ENCODE data around the gene NRG2.

NRG2 gene

GRCh38 chr5:140018096-140018481 is 25.0 kb downstream of the NRG2 start:
- H3K9ac ChIP-seq (ENCODE audit: low read length), result no peak overlapping the region
- H3K4me1 ChIP-seq (ENCODE audit: control insufficient read depth, insufficient read depth, low read length), result peaks cover 23% of the 10 kb centered on the region
- no peaks in the 10 kb centered on the region for H3K27me3 ChIP-seq (ENCODE audit: control insufficient read depth, insufficient read depth, low read length)
- no peak overlapping the region for H3K27ac ChIP-seq (ENCODE audit: low read depth, low read length)
- no peak overlapping the region for H3K4me3 ChIP-seq (ENCODE audit: low read length)
- no peaks in the 10 kb centered on the region for H3K36me3 ChIP-seq (ENCODE audit: control insufficient read depth, insufficient read depth, low read length)

DNA sequence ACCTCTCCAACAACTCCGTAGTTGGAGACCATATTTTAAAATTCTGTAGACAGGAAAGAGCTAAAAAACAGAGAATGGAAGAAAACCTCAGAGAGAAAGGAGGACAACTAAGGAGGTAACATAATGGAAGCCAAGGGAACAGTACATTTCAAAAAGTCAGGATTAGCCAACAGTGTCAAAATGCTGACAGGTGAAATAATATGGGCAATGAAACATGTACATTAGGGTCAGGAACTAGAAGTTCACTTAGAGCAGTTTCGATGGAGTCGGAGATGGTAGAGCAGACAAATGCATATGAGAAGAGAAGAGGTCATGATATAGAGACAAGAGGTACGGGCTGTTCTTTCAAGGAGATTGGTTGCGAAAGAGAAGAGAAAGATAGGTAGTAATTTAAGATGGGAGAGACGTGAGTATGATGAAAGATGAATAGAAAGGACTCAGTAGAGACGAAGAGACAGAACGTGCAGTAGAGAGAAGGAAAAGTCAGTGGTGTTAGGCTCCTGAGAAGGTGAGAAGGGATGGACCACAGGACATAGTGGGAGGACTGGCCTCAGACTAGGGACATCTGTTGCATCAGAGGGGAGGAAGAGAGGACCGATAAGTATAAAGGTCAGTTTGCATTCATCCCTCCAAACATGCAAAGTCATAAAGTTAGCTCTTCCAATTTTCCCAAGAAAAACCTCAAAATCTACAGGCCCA is 25.6 kb downstream of the NRG2 start:
- Histone ChIP-seq H3K36me3 (ENCODE audit: control insufficient read depth, insufficient read depth, low read length) (no peaks in the 10 kb centered on the region), H3K27me3 (ENCODE audit: control insufficient read depth, insufficient read depth, low read length) (no peaks in the 10 kb centered on the region), H3K4me1 (ENCODE audit: control insufficient read depth, insufficient read depth, low read length) (peaks cover 23% of the 10 kb centered on the region), H3K4me3 (ENCODE audit: low read length) (no peak overlapping the region), H3K9ac (ENCODE audit: low read length) (no peak overlapping the region), H3K27ac (ENCODE audit: low read depth, low read length) (no peak overlapping the region)

DNA sequence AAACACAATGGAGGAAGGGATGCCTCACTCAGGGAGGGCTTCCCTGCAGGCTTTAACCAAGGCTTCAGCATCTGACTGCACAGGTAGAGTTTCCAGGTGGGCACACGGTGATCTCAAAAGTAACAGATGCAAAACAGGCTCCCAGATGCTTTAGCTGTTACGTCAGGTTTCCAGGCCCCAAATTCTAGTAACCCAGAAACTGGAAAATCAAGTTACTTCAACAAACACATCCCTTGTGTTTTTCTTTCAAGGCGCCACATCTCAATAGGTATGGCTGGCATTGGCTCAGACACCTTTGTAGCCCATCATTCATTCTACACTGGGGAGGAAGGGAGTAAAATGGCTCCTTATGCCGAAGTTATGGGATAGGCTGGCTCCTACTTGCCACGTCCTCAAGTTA is 27.4 kb downstream of the NRG2 start:
- Histone ChIP-seq H3K36me3 (ENCODE audit: control insufficient read depth, insufficient read depth, low read length) (no peaks in the 10 kb centered on the region), H3K27me3 (ENCODE audit: control insufficient read depth, insufficient read depth, low read length) (no peaks in the 10 kb centered on the region), H3K4me1 (ENCODE audit: control insufficient read depth, insufficient read depth, low read length) (peaks cover 7% of the 10 kb centered on the region), H3K4me3 (ENCODE audit: low read length) (no peak overlapping the region), H3K27ac (ENCODE audit: low read depth, low read length) (no peak overlapping the region), H3K9ac (ENCODE audit: low read length) (no peak overlapping the region)

GRCh38 chr5:140014751-140015150 is 28.3 kb downstream of the NRG2 start:
- H3K4me1 ChIP-seq (ENCODE audit: control insufficient read depth, insufficient read depth, low read length), result no peaks in the 10 kb centered on the region
- no peak overlapping the region for H3K9ac ChIP-seq (ENCODE audit: low read length)
- H3K27ac ChIP-seq (ENCODE audit: low read depth, low read length), result no peak overlapping the region
- no peaks in the 10 kb centered on the region for H3K36me3 ChIP-seq (ENCODE audit: control insufficient read depth, insufficient read depth, low read length)
- H3K27me3 ChIP-seq (ENCODE audit: control insufficient read depth, insufficient read depth, low read length), result no peaks in the 10 kb centered on the region
- no peak overlapping the region for H3K4me3 ChIP-seq (ENCODE audit: low read length)

DNA sequence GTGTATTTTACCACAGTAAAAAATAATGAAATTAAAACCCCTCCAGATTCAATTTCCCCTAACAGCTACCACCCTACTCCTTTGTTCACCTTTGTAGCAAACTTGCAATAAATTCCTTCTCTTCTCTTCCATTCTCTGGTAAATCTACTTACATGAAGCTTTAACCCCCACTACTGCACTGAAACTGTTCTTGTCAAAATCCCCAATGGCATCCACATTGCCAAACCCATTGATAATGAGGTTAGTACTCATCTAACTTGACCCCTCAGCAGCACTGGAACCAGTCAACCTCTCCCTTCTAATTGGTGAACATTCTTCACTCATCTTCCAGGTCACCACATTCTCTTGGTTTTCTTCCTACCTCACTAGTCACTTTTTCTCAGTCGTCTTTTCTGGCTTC is 29.6 kb downstream of the NRG2 start:
- no peak overlapping the region for H3K9ac ChIP-seq (ENCODE audit: low read length)
- no peaks in the 10 kb centered on the region for H3K36me3 ChIP-seq (ENCODE audit: control insufficient read depth, insufficient read depth, low read length)
- no peaks in the 10 kb centered on the region for H3K4me1 ChIP-seq (ENCODE audit: control insufficient read depth, insufficient read depth, low read length)
- H3K4me3 ChIP-seq (ENCODE audit: low read length), result no peak overlapping the region
- no peak overlapping the region for H3K27ac ChIP-seq (ENCODE audit: low read depth, low read length)
- H3K27me3 ChIP-seq (ENCODE audit: control insufficient read depth, insufficient read depth, low read length), result no peaks in the 10 kb centered on the region

DNA sequence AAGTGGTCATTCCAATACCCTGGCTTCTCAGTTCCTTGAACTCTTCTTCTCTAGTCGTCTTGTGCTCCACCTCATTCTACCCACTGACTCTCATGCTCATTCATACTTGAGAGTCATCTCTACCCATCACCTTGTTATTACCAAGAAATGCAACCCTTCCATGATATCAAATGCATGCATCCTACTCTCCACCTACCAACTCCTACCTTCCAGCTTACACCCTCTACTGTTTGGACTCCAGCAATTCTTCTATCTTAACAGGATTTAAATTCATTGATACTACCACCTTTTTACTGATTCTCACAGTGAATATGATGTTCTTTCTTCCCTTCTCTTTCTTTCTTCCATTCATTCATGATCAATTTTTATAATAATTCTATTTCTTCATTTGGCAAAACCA is 30.7 kb downstream of the NRG2 start:
- Histone ChIP-seq H3K9ac (ENCODE audit: low read length) (no peak overlapping the region), H3K4me3 (ENCODE audit: low read length) (no peak overlapping the region), H3K27me3 (ENCODE audit: control insufficient read depth, insufficient read depth, low read length) (no peaks in the 10 kb centered on the region), H3K27ac (ENCODE audit: low read depth, low read length) (no peak overlapping the region), H3K36me3 (ENCODE audit: control insufficient read depth, insufficient read depth, low read length) (no peaks in the 10 kb centered on the region), H3K4me1 (ENCODE audit: control insufficient read depth, insufficient read depth, low read length) (no peaks in the 10 kb centered on the region)

- H3K36me3 ChIP-seq (ENCODE audit: control insufficient read depth, insufficient read depth, low read length), result no peaks in the 10 kb centered on the region
Observed at GRCh38 chr5:140011297-140011802, 31.7 kb downstream of the NRG2 start.

GRCh38 chr5:140010798-140011197 is 32.3 kb downstream of the NRG2 start:
- no peaks in the 10 kb centered on the region for H3K4me1 ChIP-seq (ENCODE audit: control insufficient read depth, insufficient read depth, low read length)
- H3K27me3 ChIP-seq (ENCODE audit: control insufficient read depth, insufficient read depth, low read length), result no peaks in the 10 kb centered on the region
- no peak overlapping the region for H3K9ac ChIP-seq (ENCODE audit: low read length)
- H3K36me3 ChIP-seq (ENCODE audit: control insufficient read depth, insufficient read depth, low read length), result no peaks in the 10 kb centered on the region
- no peak overlapping the region for H3K27ac ChIP-seq (ENCODE audit: low read depth, low read length)
- no peak overlapping the region for H3K4me3 ChIP-seq (ENCODE audit: low read length)

More at GRCh38 chr5:140011297-140011802, 31.7 kb downstream of the NRG2 start:
- Histone ChIP-seq H3K27ac (ENCODE audit: low read depth, low read length) (no peak overlapping the region), H3K4me1 (ENCODE audit: control insufficient read depth, insufficient read depth, low read length) (no peaks in the 10 kb centered on the region), H3K27me3 (ENCODE audit: control insufficient read depth, insufficient read depth, low read length) (no peaks in the 10 kb centered on the region), H3K9ac (ENCODE audit: low read length) (no peak overlapping the region), H3K4me3 (ENCODE audit: low read length) (no peak overlapping the region)

GRCh38 chr5:140007311-140007710 is 35.8 kb downstream of the NRG2 start:
- Histone ChIP-seq H3K27ac (ENCODE audit: low read depth, low read length) (no peak overlapping the region), H3K27me3 (ENCODE audit: control insufficient read depth, insufficient read depth, low read length) (no peaks in the 10 kb centered on the region), H3K4me1 (ENCODE audit: control insufficient read depth, insufficient read depth, low read length) (peaks cover 10% of the 10 kb centered on the region), H3K9ac (ENCODE audit: low read length) (no peak overlapping the region), H3K36me3 (ENCODE audit: control insufficient read depth, insufficient read depth, low read length) (no peaks in the 10 kb centered on the region), H3K4me3 (ENCODE audit: low read length) (no peak overlapping the region)

- Histone ChIP-seq H3K27ac (ENCODE audit: low read depth, low read length) (no peak overlapping the region), H3K27me3 (ENCODE audit: control insufficient read depth, insufficient read depth, low read length) (no peaks in the 10 kb centered on the region), H3K4me3 (ENCODE audit: low read length) (no peak overlapping the region), H3K9ac (ENCODE audit: low read length) (no peak overlapping the region), H3K4me1 (ENCODE audit: control insufficient read depth, insufficient read depth, low read length) (peaks cover 10% of the 10 kb centered on the region), H3K36me3 (ENCODE audit: control insufficient read depth, insufficient read depth, low read length) (no peaks in the 10 kb centered on the region)
Observed at GRCh38 chr5:140005145-140005591, 37.9 kb downstream of the NRG2 start.

DNA sequence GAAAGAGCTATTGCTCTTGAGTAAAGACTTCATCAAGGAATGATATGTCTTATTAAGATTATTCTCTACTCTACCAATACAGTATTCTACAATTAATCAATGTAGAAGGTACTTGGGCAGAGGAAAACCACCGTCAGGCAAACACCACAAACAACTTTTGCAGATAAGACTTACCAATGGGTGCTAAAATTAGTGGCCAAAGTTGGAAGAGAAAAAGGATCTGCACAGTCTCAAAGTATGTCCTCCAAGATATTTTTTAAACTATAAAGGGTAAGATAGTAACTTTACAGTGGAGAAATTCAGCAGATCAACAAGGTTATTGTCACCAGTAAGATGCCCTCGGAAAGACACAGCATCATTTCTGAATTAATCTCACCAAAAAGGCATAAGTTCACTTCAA is 38.9 kb downstream of the NRG2 start:
- Histone ChIP-seq H3K4me3 (ENCODE audit: low read length) (no peak overlapping the region), H3K27me3 (ENCODE audit: control insufficient read depth, insufficient read depth, low read length) (no peaks in the 10 kb centered on the region), H3K27ac (ENCODE audit: low read depth, low read length) (no peak overlapping the region), H3K4me1 (ENCODE audit: control insufficient read depth, insufficient read depth, low read length) (peaks cover 10% of the 10 kb centered on the region), H3K9ac (ENCODE audit: low read length) (no peak overlapping the region), H3K36me3 (ENCODE audit: control insufficient read depth, insufficient read depth, low read length) (no peaks in the 10 kb centered on the region)

- Histone ChIP-seq H3K36me3 (ENCODE audit: control insufficient read depth, insufficient read depth, low read length) (no peaks in the 10 kb centered on the region), H3K4me3 (ENCODE audit: low read length) (no peak overlapping the region), H3K27me3 (ENCODE audit: control insufficient read depth, insufficient read depth, low read length) (no peaks in the 10 kb centered on the region), H3K27ac (ENCODE audit: low read depth, low read length) (no peak overlapping the region), H3K9ac (ENCODE audit: low read length) (no peak overlapping the region), H3K4me1 (ENCODE audit: control insufficient read depth, insufficient read depth, low read length) (peaks cover 10% of the 10 kb centered on the region)
Observed at GRCh38 chr5:140003519-140003918, 39.6 kb downstream of the NRG2 start.

GRCh38 chr5:140000332-140000731 is 42.8 kb downstream of the NRG2 start:
- Histone ChIP-seq H3K9ac (ENCODE audit: low read length) (no peak overlapping the region), H3K27ac (ENCODE audit: low read depth, low read length) (no peak overlapping the region), H3K27me3 (ENCODE audit: control insufficient read depth, insufficient read depth, low read length) (no peaks in the 10 kb centered on the region), H3K36me3 (ENCODE audit: control insufficient read depth, insufficient read depth, low read length) (no peaks in the 10 kb centered on the region), H3K4me3 (ENCODE audit: low read length) (no peak overlapping the region), H3K4me1 (ENCODE audit: control insufficient read depth, insufficient read depth, low read length) (peaks cover 8% of the 10 kb centered on the region)

All from rectal smooth muscle tissue (tissue), 1 donor.